OCI-LY1 (cell line): ENCODE measurements around the gene PNPLA5.

Source experiments
- H2AFZ ChIP-seq: fragments of 200-600 bp; sonication (generic), shearing (Covaris generic); 2 replicates; pipeline ENCODE4 v1.6.0; 2014; ENCODE audit warnings: antibody characterized with exemption, mild to moderate bottlenecking, low read length
- H3F3A ChIP-seq: fragments of 200-600 bp; sonication (generic), shearing (Covaris generic); 2 replicates; pipeline ENCODE4 v1.6.0; 2014; ENCODE audit warnings: mild to moderate bottlenecking, antibody characterized with exemption, low read length, moderate library complexity; ENCODE audit not compliant: insufficient read depth
- H3K27ac ChIP-seq: fragments of 200-600 bp; sonication (generic); 2 replicates; pipeline ENCODE4 v1.5.1; 2014; ENCODE audit warnings: low read length, mixed run types, mild to moderate bottlenecking, low read depth; ENCODE audit not compliant: poor library complexity, severe bottlenecking
- H3K27me3 ChIP-seq: fragments of 200-600 bp; sonication (generic); 2 replicates; pipeline ENCODE4 v1.6.0; 2014; ENCODE audit warnings: antibody characterized with exemption, mild to moderate bottlenecking, low read length, moderate library complexity; ENCODE audit not compliant: insufficient read depth
- H3K36me3 ChIP-seq: fragments of 200-600 bp; sonication (generic); 2 replicates; pipeline ENCODE4 v1.6.1; 2014; ENCODE audit warnings: mild to moderate bottlenecking, antibody characterized with exemption, low read length, moderate library complexity, mixed read lengths; ENCODE audit not compliant: insufficient read depth
- H3K4me1 ChIP-seq: fragments of 200-600 bp; sonication (generic); 2 replicates; pipeline ENCODE4 v1.5.1; 2014; ENCODE audit warnings: mild to moderate bottlenecking, low read length, moderate library complexity; ENCODE audit not compliant: insufficient read depth, severe bottlenecking
- H3K4me2 ChIP-seq: fragments of 200-600 bp; sonication (generic), shearing (Covaris generic); 2 replicates; pipeline ENCODE4 v1.6.1; 2014; ENCODE audit warnings: low read length
- H3K4me3 ChIP-seq: fragments of 200-600 bp; sonication (generic); 2 replicates; pipeline ENCODE4 v1.5.1; 2014; ENCODE audit warnings: low read length, low read depth, mild to moderate bottlenecking, mixed read lengths; ENCODE audit not compliant: poor library complexity, severe bottlenecking
- H3K79me2 ChIP-seq: fragments of 200-600 bp; shearing (Covaris generic); 2 replicates; pipeline ENCODE4 v1.6.1; 2016; ENCODE audit warnings: mixed run types, low read length, mixed read lengths; ENCODE audit not compliant: insufficient read depth
- H3K9ac ChIP-seq: fragments of 200-600 bp; sonication (generic), shearing (Covaris generic); 2 replicates; pipeline ENCODE4 v1.6.1; 2014; ENCODE audit warnings: mild to moderate bottlenecking, low read length, mixed read lengths
- H3K9me2 ChIP-seq: fragments of 200-600 bp; sonication (generic), shearing (Covaris generic); 2 replicates; pipeline ENCODE4 v1.6.1; 2014; ENCODE audit warnings: low read depth, mild to moderate bottlenecking, low read length, mixed read lengths
- H3K9me3 ChIP-seq: fragments of 200-600 bp; shearing (Covaris generic); 2 replicates; pipeline ENCODE4 v1.6.1; 2014; ENCODE audit warnings: low read length, mixed read lengths
- H4K20me1 ChIP-seq: fragments of 200-600 bp; sonication (generic), shearing (Covaris generic); 2 replicates; pipeline ENCODE4 v1.6.0; 2016; ENCODE audit warnings: mild to moderate bottlenecking, low read length; ENCODE audit not compliant: insufficient read depth
- EZH2 ChIP-seq: fragments of 200-600 bp; sonication (generic), shearing (Covaris generic); IDR thresholded peaks from 2 replicates; pipeline ENCODE4 v1.8.0; 2017; ENCODE audit warnings: borderline replicate concordance, mixed run types, mild to moderate bottlenecking, antibody characterized with exemption, low read length, moderate library complexity, mixed read lengths
- TF ChIP-seq, protein P1 (sequence below): fragments of 200-600 bp; sonication (generic), shearing (Covaris generic); IDR thresholded peaks from 2 replicates; pipeline ENCODE4 v1.5.1; 2017; ENCODE audit warnings: mild to moderate bottlenecking, antibody characterized with exemption, low read length, moderate library complexity, mixed read lengths

Gene PNPLA5

DNA sequence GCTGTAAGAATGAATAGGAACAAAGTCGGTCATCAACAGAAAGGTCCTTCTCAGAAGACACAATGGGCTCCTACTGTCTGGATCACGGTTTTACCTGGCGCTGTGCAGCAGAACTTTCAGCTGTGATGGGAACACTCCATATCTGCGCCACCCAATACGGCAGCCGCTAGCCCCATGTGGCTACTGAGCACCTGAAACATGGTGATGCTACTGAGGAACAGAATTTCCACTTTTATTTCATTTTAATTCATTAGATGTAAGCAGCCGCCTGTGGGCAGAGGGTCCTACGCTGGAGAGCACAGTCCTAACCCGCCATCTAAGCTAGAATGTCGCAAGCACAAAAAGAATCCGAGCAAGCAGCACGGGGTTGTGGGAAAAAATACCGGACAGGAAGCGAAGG is 32.2 kb downstream of the PNPLA5 start:
- Histone ChIP-seq H3K27ac (no peak overlapping the region), H3K36me3 (no peaks in the 10 kb centered on the region), H3K4me2 (no peak overlapping the region), H2AFZ (no peak overlapping the region), H3K27me3 (no peaks in the 10 kb centered on the region; the same call in 1 of the 2 replicates), H4K20me1 (no peaks in the 10 kb centered on the region), H3K4me3 (no peak overlapping the region), H3F3A (no peaks in the 10 kb centered on the region), H3K9me3 (no peaks in the 10 kb centered on the region), H3K9me2 (no peaks in the 10 kb centered on the region), H3K79me2 (no peaks in the 10 kb centered on the region), H3K4me1 (no peaks in the 10 kb centered on the region), H3K9ac (no peak overlapping the region)
- TF ChIP-seq, protein P1, sequence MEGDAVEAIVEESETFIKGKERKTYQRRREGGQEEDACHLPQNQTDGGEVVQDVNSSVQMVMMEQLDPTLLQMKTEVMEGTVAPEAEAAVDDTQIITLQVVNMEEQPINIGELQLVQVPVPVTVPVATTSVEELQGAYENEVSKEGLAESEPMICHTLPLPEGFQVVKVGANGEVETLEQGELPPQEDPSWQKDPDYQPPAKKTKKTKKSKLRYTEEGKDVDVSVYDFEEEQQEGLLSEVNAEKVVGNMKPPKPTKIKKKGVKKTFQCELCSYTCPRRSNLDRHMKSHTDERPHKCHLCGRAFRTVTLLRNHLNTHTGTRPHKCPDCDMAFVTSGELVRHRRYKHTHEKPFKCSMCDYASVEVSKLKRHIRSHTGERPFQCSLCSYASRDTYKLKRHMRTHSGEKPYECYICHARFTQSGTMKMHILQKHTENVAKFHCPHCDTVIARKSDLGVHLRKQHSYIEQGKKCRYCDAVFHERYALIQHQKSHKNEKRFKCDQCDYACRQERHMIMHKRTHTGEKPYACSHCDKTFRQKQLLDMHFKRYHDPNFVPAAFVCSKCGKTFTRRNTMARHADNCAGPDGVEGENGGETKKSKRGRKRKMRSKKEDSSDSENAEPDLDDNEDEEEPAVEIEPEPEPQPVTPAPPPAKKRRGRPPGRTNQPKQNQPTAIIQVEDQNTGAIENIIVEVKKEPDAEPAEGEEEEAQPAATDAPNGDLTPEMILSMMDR, result no peak
- TF ChIP-seq EZH2, result no peak

DNA sequence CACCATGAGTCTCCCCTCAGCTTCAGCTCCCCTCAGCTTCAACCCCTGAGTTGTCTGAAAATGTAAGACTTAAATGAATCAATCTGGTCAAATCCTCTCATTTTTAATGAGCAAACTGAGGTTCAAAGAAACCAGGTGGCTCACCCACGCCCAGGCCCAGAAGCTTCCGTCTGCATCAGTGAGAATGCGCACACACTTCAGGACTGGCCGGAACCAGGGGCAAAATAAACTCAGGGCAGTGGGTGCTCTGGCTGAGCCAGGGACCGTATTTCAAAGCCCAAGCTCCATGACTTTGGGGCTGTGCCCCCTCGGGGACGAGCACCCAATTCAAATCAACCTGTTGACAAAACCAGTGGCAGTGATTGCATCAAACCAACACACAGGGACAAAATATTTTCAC is 32.6 kb downstream of the PNPLA5 start:
- H3K27me3 ChIP-seq, result no peaks in the 10 kb centered on the region; the same call in 1 of the 2 replicates
- no peaks in the 10 kb centered on the region for H3K79me2 ChIP-seq
- H3K4me2 ChIP-seq, result no peak overlapping the region
- no peak for TF ChIP-seq EZH2
- TF ChIP-seq, protein P1, result no peak
- no peaks in the 10 kb centered on the region for H4K20me1 ChIP-seq
- no peaks in the 10 kb centered on the region for H3F3A ChIP-seq
- H3K4me3 ChIP-seq, result no peak overlapping the region
- H2AFZ ChIP-seq, result no peak overlapping the region
- no peaks in the 10 kb centered on the region for H3K9me3 ChIP-seq
- no peaks in the 10 kb centered on the region for H3K4me1 ChIP-seq
- no peaks in the 10 kb centered on the region for H3K36me3 ChIP-seq
- no peaks in the 10 kb centered on the region for H3K9me2 ChIP-seq
- H3K27ac ChIP-seq, result no peak overlapping the region
- H3K9ac ChIP-seq, result no peak overlapping the region

DNA sequence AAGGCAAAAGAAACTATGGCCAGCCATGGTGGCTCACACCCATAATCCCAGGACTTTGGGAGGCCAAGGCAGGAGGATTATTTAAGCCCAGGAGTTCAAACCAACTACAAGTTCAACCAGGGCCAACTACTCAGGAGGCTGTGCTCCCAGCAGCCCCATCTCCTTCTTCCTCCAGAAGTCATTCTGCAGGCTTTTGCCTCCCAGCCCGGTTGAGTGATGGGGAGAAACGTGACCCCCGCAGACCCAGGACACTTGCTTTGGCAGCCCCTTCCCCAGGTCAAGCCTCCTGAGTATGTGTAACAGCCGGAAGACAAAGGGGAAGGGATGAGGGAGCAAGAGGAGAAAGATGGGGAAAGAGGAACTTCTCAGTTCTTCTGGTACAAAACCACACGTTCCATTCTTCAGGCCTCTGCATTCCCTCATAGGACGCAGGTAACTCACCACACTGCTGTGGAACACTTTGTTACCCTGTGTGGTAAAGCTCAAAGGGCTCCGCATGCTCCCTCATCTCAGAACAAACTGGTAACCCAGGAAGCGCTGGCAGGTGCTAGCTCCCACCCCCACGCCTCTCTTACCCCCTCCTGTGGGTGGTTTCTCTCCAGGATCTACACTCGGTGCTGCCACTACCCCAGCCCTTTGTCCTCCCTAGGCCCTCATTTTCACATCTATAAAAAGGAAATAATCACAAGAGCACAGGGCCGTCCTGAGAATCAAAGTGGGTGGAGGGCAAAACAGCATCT is 33.5 kb downstream of the PNPLA5 start:
- H2AFZ ChIP-seq, result no peak overlapping the region
- H4K20me1 ChIP-seq, result no peaks in the 10 kb centered on the region
- TF ChIP-seq EZH2, result no peak
- TF ChIP-seq, protein P1, result no peak
- no peak overlapping the region for H3K4me3 ChIP-seq
- H3F3A ChIP-seq, result no peaks in the 10 kb centered on the region
- no peaks in the 10 kb centered on the region; the same call in 1 of the 2 replicates for H3K27me3 ChIP-seq
- no peaks in the 10 kb centered on the region for H3K36me3 ChIP-seq
- H3K4me1 ChIP-seq, result no peaks in the 10 kb centered on the region
- no peak overlapping the region for H3K4me2 ChIP-seq
- no peaks in the 10 kb centered on the region for H3K9me2 ChIP-seq
- no peak overlapping the region for H3K27ac ChIP-seq
- no peaks in the 10 kb centered on the region for H3K79me2 ChIP-seq
- H3K9me3 ChIP-seq, result no peaks in the 10 kb centered on the region
- no peak overlapping the region for H3K9ac ChIP-seq
